Measurements from ENCODE around the gene CYS1. TPM values are rescaled to one million over a fixed set of nuclear protein-coding genes. Genes with fewer than 3 reads are reported as not detected.

Gene CYS1
- total and polyA plus RNA-seq, 2 of the 13 experiments (the other 11 are each of a cell fraction or from before 2014, with no cell fraction given) = 0.04 TPM; not detected in 1

GRCh38 chr2:10122500-10123280, 42.5 kb upstream of the CYS1 start, which contains the start of gene RRM2 (continued):
- TF ChIP-seq SP140L (CRISPR knock-in tag; IDR thresholded peaks at IDR 0.05; ENCODE audit: borderline replicate concordance) (no peak), IRX3 (CRISPR knock-in tag; IDR thresholded peaks at IDR 0.05; ENCODE audit: borderline replicate concordance, low read depth) (peak; percentile 99), ZNF709 (CRISPR knock-in tag; IDR thresholded peaks at IDR 0.05) (no peak), KDM5A (IDR thresholded peaks at IDR 0.05; ENCODE audit: borderline replicate concordance, low read length) (peak; percentile 87), BORCS8-MEF2B (CRISPR knock-in tag; IDR thresholded peaks at IDR 0.05) (peak; percentile 100), GPN1 (CRISPR knock-in tag; IDR thresholded peaks at IDR 0.05; ENCODE audit: borderline replicate concordance) (0 out of 2 replicates have a peak, but pooled peaks have one; percentile 66), MEF2D (CRISPR knock-in tag; IDR thresholded peaks at IDR 0.05) (peak; percentile 76), ZNF564 (CRISPR knock-in tag; IDR thresholded peaks at IDR 0.05) (peak; percentile 97; the same call in 1 of the 2 replicates), HNF1B (CRISPR knock-in tag; IDR thresholded peaks at IDR 0.05) (peak; percentile 81; the same call in 1 of the 2 replicates), AKNA (CRISPR knock-in tag; IDR thresholded peaks at IDR 0.05; ENCODE audit: borderline replicate concordance) (no peak), ZXDC (CRISPR knock-in tag; IDR thresholded peaks at IDR 0.05) (no peak), THAP7 (CRISPR knock-in tag; IDR thresholded peaks at IDR 0.05) (peak; percentile 90; the same call in 1 of the 2 replicates), ZNF496 (CRISPR knock-in tag; IDR thresholded peaks at IDR 0.05; ENCODE audit: insufficient replicate concordance) (peak; percentile 73), SRF (IDR thresholded peaks at IDR 0.05; ENCODE audit: low read depth, low read length) (no peak), AHR (CRISPR knock-in tag; IDR thresholded peaks at IDR 0.05) (peak; percentile 86; the same call in 1 of the 2 replicates), TCF7 (IDR thresholded peaks at IDR 0.05; ENCODE audit: low read depth) (no peak)

Data from HepG2 (cell line).